K562 (cell line): ENCODE measurements around the gene ELOF1. TPM values are rescaled to one million over a fixed set of nuclear protein-coding genes. Genes with fewer than 3 reads are reported as not detected.
"Not testable (repeated sequence)": the region's sequence is repeated elsewhere in the genome, so short reads cannot be mapped to it uniquely, and the experiment has no call there.

Experiments
- ATAC-seq: fragments of 200-7000 bp; cut with Tn5 transposase; 3 replicates; pipeline ENCODE4 v1.9.1; 2020; ENCODE audit warnings: moderate library complexity
- BruUV-seq: library from RNA; stranded (reverse); fragments of 400-500 nt; replicated peaks from 2 replicates; lab custom pipeline; 2021; lab: Mats Ljungman, UMichigan
- CTCF ChIA-PET: fragments of 300-600 bp; formaldehyde crosslinking; extraction: SDS; loops from one replicate; lab custom pipeline; 2021; ENCODE audit warnings: low intra/inter-chr PET ratio; lab: Yijun Ruan, JAX
- POLR2A ChIA-PET: fragments of 300-600, 350-650 bp; sonication (Branson Sonifier 250); formaldehyde crosslinking; extraction: SDS; loops from one replicate; lab custom pipeline; 2021; ENCODE audit warnings: antibody characterized with exemption, inconsistent platforms; lab: Yijun Ruan, JAX
- DNase-seq, 4 experiments: peaks; one replicate each; pipeline versions ENCODE4 v3.0.0 to v3.0.0-alpha.2; 2011 to 2018; ENCODE audit warnings: low spot score in 3 of 4, mixed read lengths in 3 of 4; ENCODE audit errors: extremely low read depth in 1 of 4
- FAIRE-seq: peaks from 2 replicates; lab custom pipeline; 2011; peaks lifted over from hg19 to GRCh38; lab: Jason Lieb, UNC
- H2AFZ ChIP-seq: 2 replicates; pipeline ENCODE4 v1.6.0; 2011; ENCODE audit warnings: low read depth, low read length, control low read depth, inconsistent platforms
- H3K27ac ChIP-seq: fragments of 200-600 bp; 3 replicates; pipeline ENCODE4 v1.8.0; 2011; ENCODE audit warnings: low read depth, mild to moderate bottlenecking, control low read depth, inconsistent platforms, low read length, moderate library complexity, mixed read lengths; ENCODE audit errors: extremely low read depth
- H3K27me3 ChIP-seq, 2 experiments: fragments of 300-600 bp in 1 of 2; 2 replicates in 1 of 2; 3 replicates in 1 of 2; pipeline versions ENCODE4 v1.6.0 to v1.8.0; 2011; ENCODE audit warnings: inconsistent platforms in 2 of 2, low read length in 2 of 2, mild to moderate bottlenecking in 1 of 2, mixed read lengths in 1 of 2, moderate library complexity in 1 of 2; ENCODE audit not compliant: control insufficient read depth in 2 of 2, insufficient read depth in 2 of 2
- H3K36me3 ChIP-seq: fragments of 300-600 bp; 3 replicates; pipeline ENCODE4 v1.8.0; 2011; ENCODE audit warnings: mild to moderate bottlenecking, low read length, inconsistent platforms; ENCODE audit not compliant: control insufficient read depth, insufficient read depth
- H3K4me1 ChIP-seq, 2 experiments: fragments of 200-600 bp in 1 of 2; replicated peaks in 1 of 2; 2 replicates in 1 of 2; 3 replicates in 1 of 2; pipeline versions ENCODE4 v1.5.1 to v1.8.0; 2011; ENCODE audit warnings: inconsistent platforms in 2 of 2, low read length in 2 of 2, mild to moderate bottlenecking in 1 of 2, mixed read lengths in 1 of 2, moderate library complexity in 1 of 2; ENCODE audit not compliant: control insufficient read depth in 2 of 2, insufficient read depth in 2 of 2
- H3K4me2 ChIP-seq: 2 replicates; pipeline ENCODE4 v1.6.1; 2011; ENCODE audit warnings: low read length, control low read depth, inconsistent platforms, mixed read lengths; ENCODE audit not compliant: insufficient read depth
- H3K4me3 ChIP-seq: fragments of 200-600 bp; sonication (generic), shearing (Covaris generic); 2 replicates; pipeline ENCODE4 v1.5.1; 2016; ENCODE audit warnings: control low read depth, inconsistent platforms
- H3K79me2 ChIP-seq: fragments of 200-600 bp; 3 replicates; pipeline ENCODE4 v1.8.0; 2011; ENCODE audit warnings: low read length, inconsistent platforms; ENCODE audit not compliant: control insufficient read depth, insufficient read depth
- H3K9ac ChIP-seq, 2 experiments: 2 replicates each; pipeline versions ENCODE4 v1.6.0 to v1.6.1; 2011; ENCODE audit warnings: low read depth in 2 of 2, low read length in 2 of 2, control low read depth in 1 of 2, inconsistent platforms in 1 of 2, mild to moderate bottlenecking in 1 of 2, mixed read lengths in 1 of 2; ENCODE audit not compliant: insufficient read depth in 1 of 2
- H3K9me1 ChIP-seq: one replicate; pipeline ENCODE4 v1.6.0; 2011; ENCODE audit warnings: inconsistent platforms, mild to moderate bottlenecking, low read length, moderate library complexity; ENCODE audit not compliant: control insufficient read depth, insufficient read depth
- H3K9me3 ChIP-seq: replicated peaks from 2 replicates; pipeline ENCODE4 v1.5.1; 2011; ENCODE audit warnings: low read depth, low read length, inconsistent platforms; ENCODE audit not compliant: control insufficient read depth, insufficient read depth
- H4K20me1 ChIP-seq: replicated peaks from 2 replicates; pipeline ENCODE4 v1.6.1; 2011; ENCODE audit warnings: low read length, inconsistent platforms, mixed read lengths; ENCODE audit not compliant: control insufficient read depth, insufficient read depth
- ARNT ChIP-seq, 2 experiments: fragments of 450-650 bp; IDR thresholded peaks; 2 replicates each; pipeline ENCODE4 v1.6.1; 2016; ENCODE audit warnings: mild to moderate bottlenecking in 1 of 2
- ETS2 ChIP-seq: IDR thresholded peaks from 2 replicates; pipeline ENCODE4 v1.6.1; 2016; ENCODE audit warnings: borderline replicate concordance, missing genetic modification characterization, mild to moderate bottlenecking, moderate library complexity, missing compliant biosample characterization; ENCODE audit not compliant: poor library complexity, severe bottlenecking
- LARP7 ChIP-seq: fragments of 450-650 bp; IDR thresholded peaks from 2 replicates; pipeline ENCODE4 v1.6.1; 2016
- MEIS2 ChIP-seq: fragments of 450-650 bp; IDR thresholded peaks from 2 replicates; pipeline ENCODE4 v1.6.1; 2014; ENCODE audit warnings: mild to moderate bottlenecking; ENCODE audit not compliant: partially characterized antibody
- MTA3 ChIP-seq: fragments of 450-650 bp; formaldehyde crosslinking; IDR thresholded peaks from 2 replicates; pipeline ENCODE4 v1.6.1; 2017; ENCODE audit warnings: mild to moderate bottlenecking, borderline replicate concordance
- NR4A1 ChIP-seq, 2 experiments: fragments of 250-450 bp in 1 of 2; fragments of 450-650 bp in 1 of 2; sonication (Bioruptor Pico) in 1 of 2; IDR thresholded peaks; 2 replicates each; pipeline versions ENCODE4 v1.4.0 to v1.6.1; 2016 to 2020; ENCODE audit warnings: mild to moderate bottlenecking in 2 of 2, missing compliant biosample characterization in 1 of 2, missing genetic modification characterization in 1 of 2, moderate library complexity in 1 of 2
- PTTG1 ChIP-seq: fragments of 450-650 bp; IDR thresholded peaks from 2 replicates; pipeline ENCODE4 v1.6.1; 2016; ENCODE audit warnings: low read depth, mild to moderate bottlenecking, missing genetic modification characterization, missing compliant biosample characterization
- ZFX ChIP-seq: sonication (generic); formaldehyde crosslinking; IDR thresholded peaks from 2 replicates; pipeline ENCODE4 v1.8.0; 2022; ENCODE audit warnings: mild to moderate bottlenecking, missing genetic modification reagents, moderate library complexity
- WGBS: fragments of 100-300 bp; shearing (Covaris generic); methylation state at CpG from one replicate; pipeline ENCODE4 v1.1.6; 2016; ENCODE audit warnings: low coverage, mixed read lengths; ENCODE audit not compliant: insufficient coverage; ENCODE audit errors: missing lambda C conversion rate; 5-methylcytosine and 5-hydroxymethylcytosine counted together
- in situ Hi-C: fragments of 300-500 bp; cut with MboI; formaldehyde crosslinking; loops from 4 replicates; pipeline ENCODE4 v1.15.0; 2018; ENCODE audit warnings: inconsistent platforms, mixed read lengths
- intact Hi-C: fragments of 100-400 bp; cut with micrococcal nuclease; formaldehyde crosslinking; loops from 2 replicates; pipeline ENCODE4 v1.14.2; 2022
- polyA plus RNA-seq, 8 experiments: library from polyadenylated mRNA; depleted of rRNA in 4 of 8; stranded (reverse) in 5 of 8; unstranded in 3 of 8; fragments of >200 nt; fragmentation: Nextera tagmentation in 2 of 8; fragmentation: Illumina TruSeq in 1 of 8; extraction: Ambion mirVana in 2 of 8; extraction: Trizol in 1 of 8; gene quantifications; 2 replicates each; pipeline versions ENCODE4 v1.2.1 to v1.2.3, GENCODE V29; 2011 to 2014; ENCODE audit warnings: inconsistent platforms in 1 of 8, missing spikeins in 1 of 8
- total RNA-seq, 7 experiments: library from RNA; depleted of rRNA in 6 of 7; stranded (reverse); fragments of >200 nt in 6 of 7; fragmentation: Illumina TruSeq in 2 of 7; extraction: Trizol in 2 of 7; gene quantifications; 2 replicates each; pipeline versions ENCODE4 v1.2.1 to v1.2.3, GENCODE V29; 2011 to 2021; ENCODE audit warnings: low replicate concordance in 1 of 7
- TF ChIP-seq, protein P1 (sequence below), 2 experiments: fragments of 450-650 bp in 1 of 2; sonication (generic) in 1 of 2; formaldehyde crosslinking in 1 of 2; IDR thresholded peaks; 2 replicates each; pipeline versions ENCODE4 v1.7.1 to v1.9.0; 2016 to 2022; ENCODE audit warnings: inconsistent platforms in 1 of 2, mild to moderate bottlenecking in 1 of 2, missing genetic modification reagents in 1 of 2

Gene ELOF1
- total and polyA plus RNA-seq, 9 of the 15 experiments (the other 6 are each of a cell fraction or from before 2014, with no cell fraction given) = 16.7 to 147 (median 74.2) TPM

- H3K36me3 ChIP-seq; ATAC-seq; DNase-seq; H4K20me1 ChIP-seq; H3K27me3 ChIP-seq; FAIRE-seq; in situ Hi-C loops; H3K9me1 ChIP-seq; CTCF ChIA-PET; H3K9me3 ChIP-seq; H3K4me3 ChIP-seq; BruUV-seq; TF ChIP-seq NR4A1 (CRISPR knock-in tag; IDR thresholded peaks at IDR 0.05): not testable (repeated sequence)
- peak overlapping the region; percentile 86 for H3K27ac ChIP-seq
- peak overlapping the region in 1 of 2 experiments; percentile 68; a peak in 2 of 4 replicates for H3K9ac ChIP-seq
- H3K4me1 ChIP-seq = peaks cover 58 to 63% of the 10 kb centered on the region in 2 experiments
- 18% methylated on average over 6 of the region's 6 CpGs for WGBS
- peaks cover 19% of the 10 kb centered on the region for H3K79me2 ChIP-seq
- H2AFZ ChIP-seq = peak overlapping the region; percentile 14; the same call in 1 of the 2 replicates
- intact Hi-C loops = loop anchor here (1.0 to 5.0 kb wide), 2 partner anchors 23 to 133 kb away; no protein-coding TSS in a partner anchor
- H3K4me2 ChIP-seq = peak overlapping the region; percentile 81
- POLR2A ChIA-PET = interaction anchor here (0.7 to 1.4 kb wide), 9 partner anchors 9 to 553 kb away, joined by 3 to 6 read pairs (median 4); no protein-coding TSS in a partner anchor
- TF ChIP-seq PTTG1 = 0 out of 2 replicates have a peak, but pooled peaks have one; percentile 17
- TF ChIP-seq MEIS2 = peak; percentile 42
- TF ChIP-seq, protein P1, sequence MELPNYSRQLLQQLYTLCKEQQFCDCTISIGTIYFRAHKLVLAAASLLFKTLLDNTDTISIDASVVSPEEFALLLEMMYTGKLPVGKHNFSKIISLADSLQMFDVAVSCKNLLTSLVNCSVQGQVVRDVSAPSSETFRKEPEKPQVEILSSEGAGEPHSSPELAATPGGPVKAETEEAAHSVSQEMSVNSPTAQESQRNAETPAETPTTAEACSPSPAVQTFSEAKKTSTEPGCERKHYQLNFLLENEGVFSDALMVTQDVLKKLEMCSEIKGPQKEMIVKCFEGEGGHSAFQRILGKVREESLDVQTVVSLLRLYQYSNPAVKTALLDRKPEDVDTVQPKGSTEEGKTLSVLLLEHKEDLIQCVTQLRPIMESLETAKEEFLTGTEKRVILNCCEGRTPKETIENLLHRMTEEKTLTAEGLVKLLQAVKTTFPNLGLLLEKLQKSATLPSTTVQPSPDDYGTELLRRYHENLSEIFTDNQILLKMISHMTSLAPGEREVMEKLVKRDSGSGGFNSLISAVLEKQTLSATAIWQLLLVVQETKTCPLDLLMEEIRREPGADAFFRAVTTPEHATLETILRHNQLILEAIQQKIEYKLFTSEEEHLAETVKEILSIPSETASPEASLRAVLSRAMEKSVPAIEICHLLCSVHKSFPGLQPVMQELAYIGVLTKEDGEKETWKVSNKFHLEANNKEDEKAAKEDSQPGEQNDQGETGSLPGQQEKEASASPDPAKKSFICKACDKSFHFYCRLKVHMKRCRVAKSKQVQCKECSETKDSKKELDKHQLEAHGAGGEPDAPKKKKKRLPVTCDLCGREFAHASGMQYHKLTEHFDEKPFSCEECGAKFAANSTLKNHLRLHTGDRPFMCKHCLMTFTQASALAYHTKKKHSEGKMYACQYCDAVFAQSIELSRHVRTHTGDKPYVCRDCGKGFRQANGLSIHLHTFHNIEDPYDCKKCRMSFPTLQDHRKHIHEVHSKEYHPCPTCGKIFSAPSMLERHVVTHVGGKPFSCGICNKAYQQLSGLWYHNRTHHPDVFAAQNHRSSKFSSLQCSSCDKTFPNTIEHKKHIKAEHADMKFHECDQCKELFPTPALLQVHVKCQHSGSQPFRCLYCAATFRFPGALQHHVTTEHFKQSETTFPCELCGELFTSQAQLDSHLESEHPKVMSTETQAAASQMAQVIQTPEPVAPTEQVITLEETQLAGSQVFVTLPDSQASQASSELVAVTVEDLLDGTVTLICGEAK (IDR thresholded peaks at IDR 0.05) = 0 out of 2 replicates have a peak, but pooled peaks have one; percentile 2
- TF ChIP-seq, protein P1 (CRISPR knock-in tag; IDR thresholded peaks at IDR 0.05) = not testable (repeated sequence)
- peak; percentile 42; the same call in 1 of the 2 replicates for TF ChIP-seq MTA3
- 0 out of 2 replicates have a peak, but pooled peaks have one; percentile 13 for TF ChIP-seq ZFX (CRISPR knock-in tag)
- peak; percentile 37 for TF ChIP-seq ETS2 (tag)
- TF ChIP-seq ARNT (IDR thresholded peaks at IDR 0.05) = peak in 1 of 2 experiments; percentile 19; a peak in 1 of 4 replicates
- peak; percentile 13; the same call in 1 of the 2 replicates for TF ChIP-seq LARP7
- peak; percentile 74; the same call in 1 of the 2 replicates for TF ChIP-seq NR4A1 (tag; IDR thresholded peaks at IDR 0.05)
Observed at GRCh38 chr19:11564082-11564807, 5.2 kb upstream of the ELOF1 start.
